ENCODE data around the gene CACNG6. TPM values are rescaled to one million over a fixed set of nuclear protein-coding genes. Genes with fewer than 3 reads are reported as not detected.

CACNG6 gene
- total and polyA plus RNA-seq, 10 of the 15 experiments (the other 5 are each of a cell fraction or from before 2014, with no cell fraction given) = 0.07 TPM; not detected in 9

- TF ChIP-seq BCLAF1 (IDR thresholded peaks at IDR 0.05) (no peak), MTA2 (IDR thresholded peaks at IDR 0.05; ENCODE audit: low read depth) (no peak), ZBTB11 (CRISPR knock-in tag; IDR thresholded peaks at IDR 0.05) (no peak), ZNF622 (IDR thresholded peaks at IDR 0.05) (no peak), HDAC2 (IDR thresholded peaks at IDR 0.05) (no peak), MEF2A (IDR thresholded peaks at IDR 0.05; ENCODE audit: insufficient read depth, low read depth, low read length) (no peak)
Measured at GRCh38 chr19:54021932-54022331, 30.5 kb downstream of the CACNG6 start (continued).
